PC-3 (cell line): Measurements from ENCODE around the gene LMBR1. TPM values are rescaled to one million over a fixed set of nuclear protein-coding genes. Genes with fewer than 3 reads are reported as not detected.

ENCODE experiments used
- ATAC-seq: fragments of 200-7000 bp; cut with Tn5 transposase; 2 replicates; pipeline ENCODE4 v1.9.1; 2020; ENCODE audit warnings: mild to moderate bottlenecking, moderate library complexity
- BruUV-seq: library from RNA; stranded (reverse); fragments of 400-500 nt; replicated peaks from 2 replicates; lab custom pipeline; 2021; lab: Mats Ljungman, UMichigan
- CTCF ChIA-PET: fragments of 300-600 bp; sonication (Branson Sonifier 250); formaldehyde crosslinking; loops from one replicate; lab custom pipeline; 2022; ENCODE audit warnings: antibody characterized with exemption; lab: Charles Lee
- POLR2A ChIA-PET: fragments of 300-600 bp; sonication (Branson Sonifier 250); formaldehyde crosslinking; loops from one replicate; lab custom pipeline; 2022; ENCODE audit warnings: antibody characterized with exemption; ENCODE audit not compliant: unreplicated experiment; lab: Charles Lee
- DNase-seq: peaks from one replicate; pipeline ENCODE4 v3.0.0-alpha.2; 2015
- H2AFZ ChIP-seq: fragments of 300-600 bp; sonication (generic); 2 replicates; pipeline ENCODE4 v1.6.0; 2016; ENCODE audit warnings: antibody characterized with exemption, low read length
- H3F3A ChIP-seq: fragments of 300-600 bp; sonication (generic); one replicate; pipeline ENCODE4 v1.6.0; 2017; ENCODE audit warnings: antibody characterized with exemption, low read length, control low read depth, mild to moderate bottlenecking; ENCODE audit not compliant: unreplicated experiment
- H3K27ac ChIP-seq: fragments of 300-600 bp; sonication (generic); 2 replicates; pipeline ENCODE4 v1.5.1; 2016; ENCODE audit warnings: mild to moderate bottlenecking, low read length
- H3K27me3 ChIP-seq: fragments of 300-600 bp; sonication (generic); 2 replicates; pipeline ENCODE4 v1.6.1; 2016; ENCODE audit warnings: low read length, mixed read lengths
- H3K36me3 ChIP-seq: fragments of 300-600 bp; sonication (generic); 2 replicates; pipeline ENCODE4 v1.6.1; 2016; ENCODE audit warnings: low read depth, mixed run types, low read length, mixed read lengths
- H3K4me1 ChIP-seq: fragments of 300-600 bp; sonication (generic); 2 replicates; pipeline ENCODE4 v1.5.1; 2016; ENCODE audit warnings: low read length; ENCODE audit not compliant: insufficient read depth
- H3K4me2 ChIP-seq: fragments of 300-600 bp; sonication (generic); 2 replicates; pipeline ENCODE4 v1.6.0; 2016; ENCODE audit warnings: low read length
- H3K4me3 ChIP-seq: fragments of 300-600 bp; sonication (generic); 2 replicates; pipeline ENCODE4 v1.5.1; 2016; ENCODE audit warnings: mild to moderate bottlenecking, low read length, mixed read lengths
- H3K79me2 ChIP-seq: fragments of 300-600 bp; sonication (generic); 2 replicates; pipeline ENCODE4 v1.6.1; 2017; ENCODE audit warnings: low read length, mixed read lengths
- H3K9ac ChIP-seq: fragments of 300-600 bp; sonication (generic); 2 replicates; pipeline ENCODE4 v1.6.0; 2016; ENCODE audit warnings: mild to moderate bottlenecking, low read length
- H3K9me2 ChIP-seq: fragments of 300-600 bp; sonication (generic); replicated peaks from 2 replicates; pipeline ENCODE4 v1.6.1; 2016; ENCODE audit warnings: mixed run types, low read length, mixed read lengths
- H3K9me3 ChIP-seq: fragments of 300-600 bp; sonication (generic); 2 replicates; pipeline ENCODE4 v1.6.1; 2016; ENCODE audit warnings: low read length, mixed read lengths
- H4K20me1 ChIP-seq: fragments of 300-600 bp; sonication (generic); 2 replicates; pipeline ENCODE4 v1.6.1; 2016; ENCODE audit warnings: low read length, mixed read lengths
- CTCF ChIP-seq: fragments of 300-600 bp; sonication (generic); conservative IDR thresholded peaks from 2 replicates; pipeline ENCODE4 v1.5.1; 2017; ENCODE audit warnings: antibody characterized with exemption, low read depth, mild to moderate bottlenecking, low read length
- EZH2 ChIP-seq: fragments of 300-600 bp; sonication (generic); IDR thresholded peaks from one replicate; pipeline ENCODE4 v1.6.1; 2017; ENCODE audit warnings: antibody characterized with exemption, mild to moderate bottlenecking, low read length; ENCODE audit not compliant: unreplicated experiment
- EZH2phosphoT487 ChIP-seq: fragments of 300-600 bp; sonication (generic); IDR thresholded peaks from 2 replicates; pipeline ENCODE4 v1.6.1; 2018; ENCODE audit warnings: mild to moderate bottlenecking, antibody characterized with exemption, low read length, borderline replicate concordance
- intact Hi-C: fragments of 100-400 bp; cut with micrococcal nuclease; formaldehyde crosslinking; loops from 2 replicates; pipeline ENCODE4 v1.9.0; 2023
- total RNA-seq: library from RNA; depleted of rRNA; stranded (reverse); fragments of >200 nt; gene quantifications from 2 replicates; pipeline ENCODE4 v1.2.3, GENCODE V29; 2014

Gene LMBR1
- total RNA-seq, 1 experiment from 2014 or later: 61.7 TPM

GRCh38 chr7:156691764-156692163 is 201.2 kb downstream of the LMBR1 start:
- Histone ChIP-seq H3K79me2 (no peaks in the 10 kb centered on the region), H3K9ac (no peak overlapping the region), H3K4me3 (no peak overlapping the region), H3K9me2 (no peaks in the 10 kb centered on the region), H3K27ac (no peak overlapping the region), H2AFZ (no peak overlapping the region), H3K27me3 (no peaks in the 10 kb centered on the region), H3K4me2 (no peak overlapping the region), H3K4me1 (no peaks in the 10 kb centered on the region), H3K9me3 (no peaks in the 10 kb centered on the region), H3F3A (no peaks in the 10 kb centered on the region), H4K20me1 (no peaks in the 10 kb centered on the region), H3K36me3 (no peaks in the 10 kb centered on the region)
- BruUV-seq: no TSS peak
- no peak for DNase-seq
- ATAC-seq: no peak
- CTCF ChIA-PET: no interaction called here
- intact Hi-C loops: loop anchor here (2.0 kb wide), 2 partner anchors 33 to 59 kb away; no protein-coding TSS in a partner anchor
- POLR2A ChIA-PET: no interaction called here
- TF ChIP-seq EZH2phosphoT487 (no peak), CTCF (no peak), EZH2 (no peak)

GRCh38 chr7:156684661-156685060 is 208.3 kb downstream of the LMBR1 start:
- Histone ChIP-seq H3K9ac (no peak overlapping the region), H3K79me2 (no peaks in the 10 kb centered on the region), H3K36me3 (no peaks in the 10 kb centered on the region; the same call in 1 of the 2 replicates), H3K4me2 (no peak overlapping the region), H3K4me3 (no peak overlapping the region), H3K4me1 (no peaks in the 10 kb centered on the region), H3K9me2 (no peaks in the 10 kb centered on the region), H3K9me3 (no peaks in the 10 kb centered on the region), H3K27me3 (no peaks in the 10 kb centered on the region), H2AFZ (no peak overlapping the region), H3F3A (no peaks in the 10 kb centered on the region), H3K27ac (no peak overlapping the region), H4K20me1 (no peaks in the 10 kb centered on the region)
- CTCF ChIA-PET: interaction anchor here (0.6 kb wide), 1 partner anchor 103 kb away, joined by 3 read pairs; no protein-coding TSS in a partner anchor
- no peak for ATAC-seq
- BruUV-seq: no TSS peak
- POLR2A ChIA-PET: no interaction called here
- intact Hi-C loops: no loop called here
- no peak for DNase-seq
- TF ChIP-seq EZH2 (no peak), EZH2phosphoT487 (no peak), CTCF (no peak)

GRCh38 chr7:156684251-156684650 is 208.7 kb downstream of the LMBR1 start:
- Histone ChIP-seq H3K4me3 (no peak overlapping the region), H3K27ac (no peak overlapping the region), H3K27me3 (no peaks in the 10 kb centered on the region), H3F3A (no peaks in the 10 kb centered on the region), H4K20me1 (no peaks in the 10 kb centered on the region), H2AFZ (no peak overlapping the region), H3K9me2 (no peaks in the 10 kb centered on the region), H3K4me1 (no peaks in the 10 kb centered on the region), H3K36me3 (no peaks in the 10 kb centered on the region; the same call in 1 of the 2 replicates), H3K4me2 (no peak overlapping the region), H3K9ac (no peak overlapping the region), H3K79me2 (no peaks in the 10 kb centered on the region), H3K9me3 (no peaks in the 10 kb centered on the region)
- no peak for TF ChIP-seq EZH2phosphoT487
- no peak for TF ChIP-seq EZH2
- no peak for TF ChIP-seq CTCF
- BruUV-seq: no TSS peak
- ATAC-seq: no peak
- ChIA-PET POLR2A (no interaction called here), CTCF (no interaction called here)
- intact Hi-C loops: no loop called here
- DNase-seq: no peak
